GM10248 (cell line): ENCODE data around the gene PRR7.

Experiments
- CTCF ChIA-PET: fragments of 300-600 bp; sonication (Branson Sonifier 250); formaldehyde crosslinking; extraction: SDS; loops from one replicate; lab custom pipeline; 2021; ENCODE audit warnings: antibody characterized with exemption; lab: Yijun Ruan, JAX
- POLR2A ChIA-PET: fragments of 350-650 bp; sonication (Branson Sonifier 250); formaldehyde crosslinking; extraction: SDS; loops from one replicate; lab custom pipeline; 2020; ENCODE audit warnings: antibody characterized with exemption; lab: Yijun Ruan, JAX
- DNase-seq: peaks from one replicate; pipeline ENCODE4 v3.0.0; 2012; ENCODE audit errors: extremely low spot score
- TF ChIP-seq, protein P1 (sequence below): IDR thresholded peaks from 2 replicates; pipeline ENCODE4 v1.5.1; 2012; ENCODE audit warnings: mild to moderate bottlenecking, low read depth; ENCODE audit errors: extremely low read depth, missing control alignments, control extremely low read depth

PRR7 gene

DNA sequence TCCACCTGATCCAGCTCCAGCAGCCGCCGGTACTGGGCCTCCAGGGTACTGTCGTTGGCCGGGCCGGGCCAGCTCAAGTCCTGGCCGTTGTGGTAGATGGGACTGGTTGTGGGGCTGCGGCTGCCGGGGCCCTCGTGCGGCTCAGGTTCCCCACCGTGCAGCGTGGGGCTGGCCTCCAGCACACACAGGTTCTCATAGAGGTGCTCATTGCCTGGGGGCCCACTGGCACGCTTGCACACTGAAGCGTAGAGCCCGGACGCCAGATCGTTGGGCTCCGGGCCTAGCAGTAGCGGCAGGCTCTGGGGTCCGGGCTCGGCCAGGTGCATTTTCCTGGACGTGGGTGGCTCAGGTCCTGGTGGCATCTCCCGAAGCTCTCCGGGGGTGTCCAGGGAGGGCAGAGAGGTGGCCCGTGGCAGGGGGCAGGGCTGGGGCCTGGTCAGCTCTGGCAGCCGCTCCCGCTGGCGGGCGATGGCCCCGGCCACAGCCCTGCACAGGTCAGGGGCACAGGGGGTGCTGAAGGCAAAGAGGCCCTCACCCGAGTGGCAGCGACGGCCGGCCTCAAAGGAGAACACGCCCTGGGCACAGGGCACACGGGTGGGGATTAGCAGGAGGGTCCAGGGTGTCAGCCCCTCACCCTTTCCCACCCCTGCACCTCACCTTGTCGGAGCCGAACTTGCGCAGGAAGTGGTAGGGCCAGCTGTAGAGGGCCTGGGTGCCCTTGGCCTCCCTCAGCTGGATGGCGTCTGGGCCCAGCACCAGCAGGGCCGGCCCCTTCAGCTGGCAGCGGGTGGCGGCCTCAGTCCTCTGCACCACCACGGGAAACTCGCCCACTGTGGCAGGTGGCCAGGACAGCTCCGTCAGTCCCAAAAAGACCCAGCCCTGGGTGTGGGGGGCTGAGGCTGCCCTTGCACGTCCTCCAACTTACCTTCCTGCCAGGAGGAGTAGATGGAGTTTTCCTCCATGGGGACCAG, 57.8 kb downstream of the PRR7 start:
- CTCF ChIA-PET, result interaction anchor here (1.0 to 12.3 kb wide), 4 partner anchors 9 to 100 kb away, joined by 3 to 115 read pairs (median 25); no protein-coding TSS in a partner anchor
- POLR2A ChIA-PET, result interaction anchor here (0.6 kb wide), 1 partner anchor 29 kb away, joined by 5 read pairs; no protein-coding TSS in a partner anchor
- no peak for DNase-seq
- TF ChIP-seq, protein P1, sequence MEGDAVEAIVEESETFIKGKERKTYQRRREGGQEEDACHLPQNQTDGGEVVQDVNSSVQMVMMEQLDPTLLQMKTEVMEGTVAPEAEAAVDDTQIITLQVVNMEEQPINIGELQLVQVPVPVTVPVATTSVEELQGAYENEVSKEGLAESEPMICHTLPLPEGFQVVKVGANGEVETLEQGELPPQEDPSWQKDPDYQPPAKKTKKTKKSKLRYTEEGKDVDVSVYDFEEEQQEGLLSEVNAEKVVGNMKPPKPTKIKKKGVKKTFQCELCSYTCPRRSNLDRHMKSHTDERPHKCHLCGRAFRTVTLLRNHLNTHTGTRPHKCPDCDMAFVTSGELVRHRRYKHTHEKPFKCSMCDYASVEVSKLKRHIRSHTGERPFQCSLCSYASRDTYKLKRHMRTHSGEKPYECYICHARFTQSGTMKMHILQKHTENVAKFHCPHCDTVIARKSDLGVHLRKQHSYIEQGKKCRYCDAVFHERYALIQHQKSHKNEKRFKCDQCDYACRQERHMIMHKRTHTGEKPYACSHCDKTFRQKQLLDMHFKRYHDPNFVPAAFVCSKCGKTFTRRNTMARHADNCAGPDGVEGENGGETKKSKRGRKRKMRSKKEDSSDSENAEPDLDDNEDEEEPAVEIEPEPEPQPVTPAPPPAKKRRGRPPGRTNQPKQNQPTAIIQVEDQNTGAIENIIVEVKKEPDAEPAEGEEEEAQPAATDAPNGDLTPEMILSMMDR, result no peak

- no peak for DNase-seq
- CTCF ChIA-PET, result interaction anchor here (1.0 to 12.3 kb wide), 3 partner anchors 9 to 101 kb away, joined by 3 to 115 read pairs (median 5); no protein-coding TSS in a partner anchor
- POLR2A ChIA-PET, result interaction anchor here (0.6 kb wide), 1 partner anchor 28 kb away, joined by 5 read pairs; no protein-coding TSS in a partner anchor
- TF ChIP-seq, protein P1, result no peak
These were observed 58.5 kb downstream of the PRR7 start for GRCh38 chr5:177505075-177505474.
